ENCODE data around the gene CST9. TPM values are rescaled to one million over a fixed set of nuclear protein-coding genes. Genes with fewer than 3 reads are reported as not detected.

Gene CST9
- total RNA-seq, 6 donors from 2014 or later: not detected

- H3K4me1 ChIP-seq: peaks cover 0 to 5% (median 0%) of the 10 kb centered on the region in 4 donors
- ATAC-seq (ENCODE audit: low FRiP score in 2 of 2) (no peak), DNase-seq (no peak)
- no peak overlapping the region for H3K27ac ChIP-seq
- WGBS, 2 donors: 70 to 77% methylated on average over 4 of the region's 4 CpGs
- H3K36me3 ChIP-seq: no peaks in the 10 kb centered on the region
- H3K9me3 ChIP-seq: no peaks in the 10 kb centered on the region
- H3K27me3 ChIP-seq: no peaks in the 10 kb centered on the region
- H3K4me3 ChIP-seq: no peak overlapping the region
- TF ChIP-seq CTCF (IDR thresholded peaks at IDR 0.05): no peak
- TF ChIP-seq POLR2AphosphoS5 (IDR thresholded peaks at IDR 0.05): no peak
- no peak for TF ChIP-seq EP300 (IDR thresholded peaks at IDR 0.05)
- no peak for TF ChIP-seq POLR2A (IDR thresholded peaks at IDR 0.05)
Measured at GRCh38 chr20:23601715-23602114, 4.0 kb downstream of the CST9 start.

GRCh38 chr20:23598481-23598880 lies 7.2 kb downstream of the CST9 start:
- TF ChIP-seq POLR2A (IDR thresholded peaks at IDR 0.05) (no peak), CTCF (IDR thresholded peaks at IDR 0.05) (no peak), EP300 (IDR thresholded peaks at IDR 0.05) (no peak), POLR2AphosphoS5 (IDR thresholded peaks at IDR 0.05) (no peak)
- Histone ChIP-seq H3K4me1 (no peaks in the 10 kb centered on the region), H3K4me3 (no peak overlapping the region), H3K9me3 (no peaks in the 10 kb centered on the region), H3K27me3 (no peaks in the 10 kb centered on the region), H3K36me3 (no peaks in the 10 kb centered on the region), H3K27ac (no peak overlapping the region)
- DNase-seq (no peak), ATAC-seq (ENCODE audit: low FRiP score in 2 of 2) (no peak)

GRCh38 chr20:23596579-23597250 lies 9.0 kb downstream of the CST9 start:
- no peaks in the 10 kb centered on the region for H3K4me1 ChIP-seq
- DNase-seq (no peak), ATAC-seq (ENCODE audit: low FRiP score in 2 of 2) (no peak)
- WGBS, 2 donors: 50 to 61% methylated on average over 2 of the region's 2 CpGs
- no peaks in the 10 kb centered on the region for H3K27me3 ChIP-seq
- no peaks in the 10 kb centered on the region for H3K9me3 ChIP-seq
- H3K27ac ChIP-seq: no peak overlapping the region
- TF ChIP-seq CTCF (IDR thresholded peaks at IDR 0.05) (no peak), EP300 (IDR thresholded peaks at IDR 0.05) (no peak), POLR2A (IDR thresholded peaks at IDR 0.05) (no peak), POLR2AphosphoS5 (IDR thresholded peaks at IDR 0.05) (no peak)
- H3K36me3 ChIP-seq: no peaks in the 10 kb centered on the region
- no peak overlapping the region for H3K4me3 ChIP-seq

GRCh38 chr20:23595941-23596340 lies 9.8 kb downstream of the CST9 start:
- no peak for TF ChIP-seq POLR2AphosphoS5 (IDR thresholded peaks at IDR 0.05)
- no peak for TF ChIP-seq EP300 (IDR thresholded peaks at IDR 0.05)
- no peak for TF ChIP-seq POLR2A (IDR thresholded peaks at IDR 0.05)
- no peak for TF ChIP-seq CTCF (IDR thresholded peaks at IDR 0.05)
- Histone ChIP-seq H3K9me3 (no peaks in the 10 kb centered on the region), H3K27ac (no peak overlapping the region), H3K36me3 (no peaks in the 10 kb centered on the region), H3K4me3 (no peak overlapping the region), H3K27me3 (no peaks in the 10 kb centered on the region), H3K4me1 (no peaks in the 10 kb centered on the region)
- ATAC-seq (ENCODE audit: low FRiP score in 2 of 2) (no peak), DNase-seq (no peak)
- WGBS, 2 donors: 74 to 96% methylated on average over 1 of the region's 1 CpG
